CD4-positive, alpha-beta T cell treated with Interleukin-2 at 100 ng/mL for 4 hours (primary cell): ENCODE results near the gene ARMC12.
"Not testable (repeated sequence)": the region's sequence is repeated elsewhere in the genome, so short reads cannot be mapped to it uniquely, and the experiment has no call there.

ENCODE experiments used
- DNase-seq: peaks from one replicate; pipeline ENCODE4 v3.0.0-alpha.2; 2020; ENCODE audit warnings: low spot score

Gene ARMC12

GRCh38 chr6:35718911-35719381 lies 17.9 kb upstream of the ARMC12 start:
- peak; percentile 29 for DNase-seq

GRCh38 chr6:35719404-35719829 lies 17.4 kb upstream of the ARMC12 start:
- DNase-seq = no peak

- no peak for DNase-seq
These were observed 16.8 kb upstream of the ARMC12 start for GRCh38 chr6:35719830-35720733.

GRCh38 chr6:35722121-35722761 lies 14.6 kb upstream of the ARMC12 start:
- no peak for DNase-seq

- DNase-seq = no peak
These were observed 13.2 kb upstream of the ARMC12 start for GRCh38 chr6:35723587-35723986.

- no peak for DNase-seq
These were observed 12.8 kb upstream of the ARMC12 start for GRCh38 chr6:35724059-35724458.

- no peak for DNase-seq
These were observed 12.4 kb upstream of the ARMC12 start for GRCh38 chr6:35724471-35724870.

- no peak for DNase-seq
These were observed 11.6 kb upstream of the ARMC12 start for GRCh38 chr6:35725081-35725708.

GRCh38 chr6:35725721-35726438 lies 11.0 kb upstream of the ARMC12 start:
- no peak for DNase-seq

- no peak for DNase-seq
These were observed 9.4 kb upstream of the ARMC12 start for GRCh38 chr6:35727231-35727934.

- DNase-seq = peak; percentile 91
These were observed 8.7 kb upstream of the ARMC12 start for GRCh38 chr6:35727935-35728682.

GRCh38 chr6:35728683-35729678 lies 7.9 kb upstream of the ARMC12 start:
- DNase-seq = peak; percentile 42

- DNase-seq = no peak
These were observed 7.1 kb upstream of the ARMC12 start for GRCh38 chr6:35729722-35730121.

GRCh38 chr6:35730745-35731413 lies 6.0 kb upstream of the ARMC12 start:
- DNase-seq = no peak

- peak; percentile 87 for DNase-seq
These were observed 5.5 kb upstream of the ARMC12 start for GRCh38 chr6:35731414-35731735.

- DNase-seq = peak; percentile 91
These were observed 4.9 kb upstream of the ARMC12 start for GRCh38 chr6:35731736-35732532.

GRCh38 chr6:35733633-35734032 lies 3.2 kb upstream of the ARMC12 start:
- DNase-seq = no peak

- DNase-seq = not testable (repeated sequence)
These were observed 2.5 kb upstream of the ARMC12 start for GRCh38 chr6:35734319-35734718.
